B cell (primary cell): ENCODE measurements around the gene ARHGAP23. TPM values are rescaled to one million over a fixed set of nuclear protein-coding genes. Genes with fewer than 3 reads are reported as not detected.

Source experiments
- ATAC-seq: fragments of 200-7000 bp; cut with Tn5 transposase; one replicate; pipeline ENCODE4 v1.10.0; 2021; ENCODE audit warnings: low read depth, mild to moderate bottlenecking, moderate number of reproducible peaks, moderate library complexity
- CTCF ChIA-PET: fragments of 350-600 bp; sonication (Branson Sonifier 250); formaldehyde crosslinking; loops from one replicate; lab custom pipeline; 2021; ENCODE audit warnings: antibody characterized with exemption, inconsistent platforms; lab: Charles Lee
- POLR2A ChIA-PET: fragments of 350-600 bp; sonication (Branson Sonifier 250); formaldehyde crosslinking; loops from one replicate; lab custom pipeline; 2021; ENCODE audit warnings: antibody characterized with exemption; lab: Charles Lee
- DNase-seq: peaks from one replicate; pipeline ENCODE4 v3.0.0; 2013
- H2AFZ ChIP-seq: 2 replicates; pipeline ENCODE4 v1.6.1; 2012; ENCODE audit warnings: mild to moderate bottlenecking, low read depth, low read length; ENCODE audit not compliant: insufficient read depth, poor library complexity, severe bottlenecking
- H3K27ac ChIP-seq, 2 donors: 1 replicate in 1 of 2; 2 replicates in 1 of 2; pipeline ENCODE4 v1.5.1; 2012 to 2013; ENCODE audit warnings: low read length in 2 of 2, mild to moderate bottlenecking in 2 of 2, moderate library complexity in 1 of 2
- H3K27me3 ChIP-seq, 4 experiments: fragments of 200-600 bp in 1 of 4; sonication (generic) in 1 of 4; replicated peaks in 1 of 4; 1 replicate in 2 of 4; 2 replicates in 2 of 4; pipeline versions ENCODE4 v1.6.1 to v1.7.0; 2013 to 2016; ENCODE audit warnings: low read length in 3 of 4, mild to moderate bottlenecking in 2 of 4, mixed read lengths in 1 of 4, moderate library complexity in 1 of 4; ENCODE audit not compliant: insufficient read depth in 4 of 4, control insufficient read depth in 3 of 4; ENCODE audit errors: control extremely low read depth in 1 of 4
- H3K36me3 ChIP-seq, 2 experiments: replicated peaks in 1 of 2; 1 replicate in 1 of 2; 2 replicates in 1 of 2; pipeline versions ENCODE4 v1.6.1 to v1.7.1; 2013; ENCODE audit warnings: low read length in 1 of 2; ENCODE audit not compliant: insufficient read depth in 2 of 2, control insufficient read depth in 1 of 2; ENCODE audit errors: control extremely low read depth in 1 of 2, extremely low read depth in 1 of 2
- H3K4me1 ChIP-seq, 2 donors: fragments of 200-600 bp in 1 of 2; sonication (generic) in 1 of 2; 1 replicate in 1 of 2; 2 replicates in 1 of 2; pipeline versions ENCODE4 v1.5.1 to v1.6.1; 2013 to 2017; ENCODE audit warnings: low read length in 2 of 2; ENCODE audit not compliant: control insufficient read depth in 2 of 2, insufficient read depth in 2 of 2
- H3K4me2 ChIP-seq: replicated peaks from 2 replicates; pipeline ENCODE3; 2012; ENCODE audit warnings: mild to moderate bottlenecking, low read depth, low read length; ENCODE audit not compliant: poor library complexity, severe bottlenecking
- H3K4me3 ChIP-seq, 5 experiments: fragments of 200-600 bp in 1 of 5; sonication (generic) in 1 of 5; 1 replicate in 3 of 5; 2 replicates in 2 of 5; pipeline versions ENCODE4 v1.5.1 to v1.7.0; 2011 to 2016; ENCODE audit warnings: low read length in 4 of 5, mild to moderate bottlenecking in 4 of 5, low read depth in 2 of 5, control low read depth in 1 of 5, moderate library complexity in 1 of 5; ENCODE audit not compliant: insufficient read depth in 1 of 5; ENCODE audit errors: control extremely low read depth in 1 of 5, extremely low read depth in 1 of 5
- H3K79me2 ChIP-seq: fragments of 200-600 bp; sonication (generic); one replicate; pipeline ENCODE4 v1.6.0; 2016; ENCODE audit warnings: low read length; ENCODE audit not compliant: control insufficient read depth, insufficient read depth
- H3K9ac ChIP-seq: fragments of 200-600 bp; sonication (generic); 2 replicates; pipeline ENCODE4 v1.6.1; 2017; ENCODE audit warnings: mild to moderate bottlenecking, low read length, moderate library complexity
- H3K9me3 ChIP-seq, 3 donors: one replicate each; pipeline versions ENCODE4 v1.6.1 to v1.7.1; 2013; ENCODE audit warnings: low read length in 2 of 3; ENCODE audit not compliant: control insufficient read depth in 2 of 3, insufficient read depth in 1 of 3; ENCODE audit errors: control extremely low read depth in 1 of 3
- H4K20me1 ChIP-seq: 2 replicates; pipeline ENCODE4 v1.6.0; 2012; ENCODE audit warnings: mild to moderate bottlenecking, low read length; ENCODE audit not compliant: insufficient read depth, control insufficient read depth, poor library complexity, severe bottlenecking
- H3K27ac Mint-ChIP-seq: one replicate; pipeline ENCODE4 v1.8.0; 2021; ENCODE audit warnings: mixed read lengths
- H3K27me3 Mint-ChIP-seq: one replicate; pipeline ENCODE4 v1.8.0; 2021; ENCODE audit warnings: mixed read lengths
- H3K4me1 Mint-ChIP-seq: one replicate; pipeline ENCODE4 v1.8.0; 2021; ENCODE audit warnings: mixed read lengths
- H3K4me3 Mint-ChIP-seq: one replicate; pipeline ENCODE4 v1.8.0; 2021; ENCODE audit warnings: mixed read lengths
- H3K9me3 Mint-ChIP-seq: one replicate; pipeline ENCODE4 v1.8.0; 2022; ENCODE audit warnings: mixed read lengths; ENCODE audit not compliant: insufficient read depth
- EZH2 ChIP-seq: IDR thresholded peaks from 2 replicates; pipeline ENCODE4 v1.6.1; 2012; ENCODE audit warnings: borderline replicate concordance, low read depth, mild to moderate bottlenecking, moderate library complexity, low read length; ENCODE audit not compliant: insufficient read depth, poor library complexity, severe bottlenecking
- WGBS: methylation state at CpG from one replicate; pipeline ENCODE4 v1.1.5; 2013; ENCODE audit warnings: missing lambda C conversion rate; ENCODE audit not compliant: insufficient coverage; 5-methylcytosine and 5-hydroxymethylcytosine counted together
- intact Hi-C: fragments of 100-400 bp; cut with micrococcal nuclease; formaldehyde crosslinking; loops from one replicate; pipeline ENCODE4 v1.10.0; 2022
- polyA plus RNA-seq: library from polyadenylated mRNA; depleted of rRNA; stranded (reverse); fragments of >200 nt; gene quantifications from 2 replicates; pipeline ENCODE4 v1.2.3, GENCODE V29; 2012
- total RNA-seq, 2 donors: library from RNA; stranded (reverse); fragments of 120-200 nt in 1 of 2; gene quantifications; 1 replicate in 1 of 2; 2 replicates in 1 of 2; pipeline versions ENCODE4 v1.2.3 to v1.2.4, GENCODE V29; 2013 to 2022
- TF ChIP-seq, protein P1 (sequence below): fragments of 200-600 bp; IDR thresholded peaks from one replicate; pipeline ENCODE4 v1.8.0; 2022; ENCODE audit warnings: antibody characterized with exemption, mild to moderate bottlenecking

ARHGAP23 gene
- total and polyA plus RNA-seq, 2 donors (not counting 1 experiment from before 2014, with no cell fraction given), result 0.07 to 0.12 TPM

DNA sequence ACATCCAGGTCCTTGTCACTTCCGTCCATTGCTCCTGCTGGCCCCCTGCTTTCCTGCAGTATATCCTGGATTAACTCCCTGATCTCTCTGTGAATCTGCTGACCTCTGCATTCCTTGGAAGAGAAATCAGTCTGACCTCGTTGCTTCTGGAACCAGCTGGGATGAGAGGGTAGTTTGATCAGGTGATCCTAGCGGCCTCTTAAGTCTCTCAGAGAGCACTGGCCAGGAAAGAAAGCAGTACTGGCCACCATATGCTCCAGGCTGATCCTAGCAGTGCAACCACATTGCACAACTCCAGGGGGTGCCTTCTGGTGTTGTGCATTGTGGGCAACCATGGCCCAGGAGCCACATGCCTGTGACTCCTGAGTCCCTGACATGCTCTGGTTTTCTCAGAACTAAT, 79.2 kb downstream of the ARHGAP23 start:
- H3K27me3 ChIP-seq, result peaks cover 0 to 24% (median 3%) of the 10 kb centered on the region in 4 experiments
- no peaks in the 10 kb centered on the region for H3K36me3 ChIP-seq
- no peak overlapping the region for H3K27ac ChIP-seq
- CTCF ChIA-PET, result interaction anchor here (1.5 kb wide), 1 partner anchor 160 kb away, joined by 4 read pairs; no protein-coding TSS in a partner anchor
- TF ChIP-seq, protein P1, sequence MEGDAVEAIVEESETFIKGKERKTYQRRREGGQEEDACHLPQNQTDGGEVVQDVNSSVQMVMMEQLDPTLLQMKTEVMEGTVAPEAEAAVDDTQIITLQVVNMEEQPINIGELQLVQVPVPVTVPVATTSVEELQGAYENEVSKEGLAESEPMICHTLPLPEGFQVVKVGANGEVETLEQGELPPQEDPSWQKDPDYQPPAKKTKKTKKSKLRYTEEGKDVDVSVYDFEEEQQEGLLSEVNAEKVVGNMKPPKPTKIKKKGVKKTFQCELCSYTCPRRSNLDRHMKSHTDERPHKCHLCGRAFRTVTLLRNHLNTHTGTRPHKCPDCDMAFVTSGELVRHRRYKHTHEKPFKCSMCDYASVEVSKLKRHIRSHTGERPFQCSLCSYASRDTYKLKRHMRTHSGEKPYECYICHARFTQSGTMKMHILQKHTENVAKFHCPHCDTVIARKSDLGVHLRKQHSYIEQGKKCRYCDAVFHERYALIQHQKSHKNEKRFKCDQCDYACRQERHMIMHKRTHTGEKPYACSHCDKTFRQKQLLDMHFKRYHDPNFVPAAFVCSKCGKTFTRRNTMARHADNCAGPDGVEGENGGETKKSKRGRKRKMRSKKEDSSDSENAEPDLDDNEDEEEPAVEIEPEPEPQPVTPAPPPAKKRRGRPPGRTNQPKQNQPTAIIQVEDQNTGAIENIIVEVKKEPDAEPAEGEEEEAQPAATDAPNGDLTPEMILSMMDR, result no peak
- TF ChIP-seq EZH2, result no peak
- H4K20me1 ChIP-seq, result no peaks in the 10 kb centered on the region
- intact Hi-C loops, result no loop called here
- no peak overlapping the region for H2AFZ ChIP-seq
- no peak overlapping the region for H3K4me3 ChIP-seq
- POLR2A ChIA-PET, result no interaction called here
- peaks cover 42% of the 10 kb centered on the region for H3K27me3 Mint-ChIP-seq
- H3K9me3 Mint-ChIP-seq, result no peaks in the 10 kb centered on the region
- H3K79me2 ChIP-seq, result no peaks in the 10 kb centered on the region
- H3K4me2 ChIP-seq, result no peak overlapping the region
- H3K4me3 Mint-ChIP-seq, result no peak overlapping the region
- ATAC-seq (no peak), DNase-seq (no peak)
- no peak overlapping the region for H3K9ac ChIP-seq
- H3K4me1 Mint-ChIP-seq, result peaks cover 15% of the 10 kb centered on the region
- 92% methylated on average over 3 of the region's 3 CpGs for WGBS
- peaks cover 0 to 6% (median 0%) of the 10 kb centered on the region in 3 donors for H3K9me3 ChIP-seq
- H3K4me1 ChIP-seq, result peaks cover 5 to 6% of the 10 kb centered on the region in 2 donors
- H3K27ac Mint-ChIP-seq, result no peak overlapping the region

DNA sequence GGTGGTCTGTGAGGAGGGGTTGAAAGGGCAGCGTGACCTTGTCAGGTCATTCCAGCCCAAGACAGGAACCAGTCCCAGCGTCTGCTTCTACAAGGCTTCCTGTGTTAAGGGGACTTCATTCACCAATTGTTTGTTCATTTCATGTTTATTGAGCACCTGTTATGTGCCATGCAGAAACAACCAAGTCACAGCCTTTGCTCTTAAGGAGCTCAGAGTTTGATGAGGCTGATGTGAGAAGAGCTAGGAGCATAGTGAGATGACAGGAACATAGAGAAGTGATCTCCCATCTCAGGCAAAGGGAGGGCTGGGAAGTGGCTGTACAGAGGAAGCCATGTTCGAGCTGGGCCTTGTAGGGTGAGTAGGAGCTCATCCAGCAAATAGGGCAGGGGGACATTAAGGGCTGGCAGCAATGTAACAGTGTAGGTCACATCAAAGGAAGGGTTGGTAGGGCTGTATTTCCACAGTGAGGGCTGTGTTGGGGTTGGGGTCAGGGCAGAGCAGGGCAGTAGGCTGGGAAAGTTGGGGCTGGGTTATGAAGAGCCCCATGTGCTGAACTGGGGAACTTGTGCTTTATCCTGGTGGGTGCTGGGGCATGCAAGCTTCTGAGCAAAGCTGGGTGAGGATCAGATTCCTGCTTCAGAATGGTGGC, 79.8 kb downstream of the ARHGAP23 start:
- H3K9me3 ChIP-seq, result peaks cover 0 to 6% (median 0%) of the 10 kb centered on the region in 3 donors
- intact Hi-C loops, result no loop called here
- Mint-ChIP-seq H3K27ac (no peak overlapping the region), H3K4me1 (peaks cover 15% of the 10 kb centered on the region), H3K4me3 (peak overlapping the region; percentile 38), H3K9me3 (no peaks in the 10 kb centered on the region), H3K27me3 (peaks cover 45% of the 10 kb centered on the region)
- H2AFZ ChIP-seq, result no peak overlapping the region
- TF ChIP-seq, protein P1, result no peak
- no peaks in the 10 kb centered on the region for H3K79me2 ChIP-seq
- ATAC-seq (no peak), DNase-seq (no peak)
- ChIA-PET CTCF (interaction anchor here (1.1 to 1.7 kb wide), 3 partner anchors 84 to 161 kb away, joined by 3 to 4 read pairs (median 3); no protein-coding TSS in a partner anchor), POLR2A (no interaction called here)
- H3K36me3 ChIP-seq, result no peaks in the 10 kb centered on the region
- H3K9ac ChIP-seq, result no peak overlapping the region
- peaks cover 0 to 28% (median 3%) of the 10 kb centered on the region in 4 experiments for H3K27me3 ChIP-seq
- H4K20me1 ChIP-seq, result no peaks in the 10 kb centered on the region
- no peak overlapping the region for H3K27ac ChIP-seq
- H3K4me3 ChIP-seq, result no peak overlapping the region
- 93% methylated on average over 3 of the region's 3 CpGs for WGBS
- no peak overlapping the region for H3K4me2 ChIP-seq
- H3K4me1 ChIP-seq, result peaks cover 5 to 6% of the 10 kb centered on the region in 2 donors
